Stimulated activated CD4-positive, alpha-beta T cell treated with anti-CD3 and anti-CD28 coated beads, Interleukin-1b, Interleukin-23, amount 100 ng/mL, for 48 hours (primary cell): ENCODE data around the gene HES5.
"Not testable (repeated sequence)": the region's sequence is repeated elsewhere in the genome, so short reads cannot be mapped to it uniquely, and the experiment has no call there.

Experiments used
- DNase-seq: peaks from one replicate; pipeline ENCODE4 v3.0.0-alpha.2; 2020

Gene HES5

GRCh38 chr1:2560299-2561073, 30.4 kb upstream of the HES5 start:
- DNase-seq: no peak

GRCh38 chr1:2559509-2560298, 29.6 kb upstream of the HES5 start:
- no peak for DNase-seq

GRCh38 chr1:2558861-2559260, 28.8 kb upstream of the HES5 start:
- DNase-seq: no peak

GRCh38 chr1:2558420-2558819, 28.4 kb upstream of the HES5 start:
- no peak for DNase-seq

GRCh38 chr1:2557482-2558400, 27.7 kb upstream of the HES5 start:
- no peak for DNase-seq

GRCh38 chr1:2556678-2557481, 26.8 kb upstream of the HES5 start:
- no peak for DNase-seq

- peak; percentile 68 for DNase-seq
These were observed 26.2 kb upstream of the HES5 start, which contains the start of gene TNFRSF14 for GRCh38 chr1:2556277-2556677. TNFRSF14 (plus strand) TSS chr1:2556371; CDS start chr1:2556665, 294 bp downstream.

GRCh38 chr1:2555634-2556276, 25.7 kb upstream of the HES5 start:
- peak; percentile 87 for DNase-seq

GRCh38 chr1:2554621-2555387, 24.7 kb upstream of the HES5 start:
- peak; percentile 46 for DNase-seq

- DNase-seq: no peak
These were observed 24.0 kb upstream of the HES5 start for GRCh38 chr1:2553871-2554620.

- DNase-seq: not testable (repeated sequence)
These were observed 23.0 kb upstream of the HES5 start for GRCh38 chr1:2553076-2553475.

GRCh38 chr1:2552189-2552588, 22.1 kb upstream of the HES5 start:
- no peak for DNase-seq

- not testable (repeated sequence) for DNase-seq
These were observed 21.5 kb upstream of the HES5 start for GRCh38 chr1:2551544-2551943.

GRCh38 chr1:2550309-2550861, 20.3 kb upstream of the HES5 start:
- DNase-seq: not testable (repeated sequence)

- not testable (repeated sequence) for DNase-seq
These were observed 19.4 kb upstream of the HES5 start for GRCh38 chr1:2549367-2550029.

- DNase-seq: peak; percentile 87
These were observed 18.1 kb upstream of the HES5 start for GRCh38 chr1:2548068-2548589.

GRCh38 chr1:2547210-2548067, 17.4 kb upstream of the HES5 start:
- peak; percentile 74 for DNase-seq
